Smooth muscle cell (in vitro differentiated cells): Measurements from ENCODE around the gene TYRP1. TPM values are rescaled to one million over a fixed set of nuclear protein-coding genes. Genes with fewer than 3 reads are reported as not detected.
"Not testable (repeated sequence)": the region's sequence is repeated elsewhere in the genome, so short reads cannot be mapped to it uniquely, and the experiment has no call there.

Source experiments
- DNase-seq: peaks from one replicate; lab custom pipeline; 2025; ENCODE audit not compliant: unreplicated experiment; lab: John Stamatoyannopoulos, UW
- H2AFZ ChIP-seq: fragments of 200-600 bp; sonication (generic); 2 replicates; pipeline ENCODE4 v1.6.0; 2016; ENCODE audit warnings: antibody characterized with exemption, low read depth, mild to moderate bottlenecking
- H3F3A ChIP-seq: fragments of 200-600 bp; sonication (generic); 2 replicates; pipeline ENCODE4 v1.6.0; 2017; ENCODE audit warnings: antibody characterized with exemption, low read depth
- H3K27ac ChIP-seq: fragments of 200-600 bp; sonication (generic); 2 replicates; pipeline ENCODE4 v1.5.1; 2016; ENCODE audit warnings: low read depth, mild to moderate bottlenecking
- H3K27me3 ChIP-seq: fragments of 200-600 bp; sonication (generic); 2 replicates; pipeline ENCODE4 v1.6.1; 2016; ENCODE audit warnings: low read depth, mild to moderate bottlenecking
- H3K36me3 ChIP-seq: fragments of 200-600 bp; sonication (generic); 2 replicates; pipeline ENCODE4 v1.5.1; 2016; ENCODE audit warnings: low read depth
- H3K4me1 ChIP-seq: fragments of 200-600 bp; sonication (generic); 2 replicates; pipeline ENCODE4 v1.5.1; 2016; ENCODE audit warnings: low read depth
- H3K4me2 ChIP-seq: fragments of 200-600 bp; sonication (generic); 2 replicates; pipeline ENCODE4 v1.6.0; 2016; ENCODE audit warnings: mild to moderate bottlenecking
- H3K4me3 ChIP-seq: fragments of 200-600 bp; sonication (generic); 2 replicates; pipeline ENCODE4 v1.5.1; 2016; ENCODE audit warnings: mild to moderate bottlenecking
- H3K79me2 ChIP-seq: fragments of 200-600 bp; sonication (generic); 2 replicates; pipeline ENCODE4 v1.6.0; 2016; ENCODE audit warnings: low read depth, mild to moderate bottlenecking
- H3K9ac ChIP-seq: fragments of 200-600 bp; sonication (generic); 2 replicates; pipeline ENCODE4 v1.6.0; 2016; ENCODE audit warnings: low read depth
- H3K9me3 ChIP-seq: fragments of 200-600 bp; sonication (generic); replicated peaks from 2 replicates; pipeline ENCODE4 v1.5.1; 2016; ENCODE audit warnings: low read depth
- H4K20me1 ChIP-seq: fragments of 200-600 bp; sonication (generic); 2 replicates; pipeline ENCODE4 v1.6.0; 2016; ENCODE audit warnings: low read depth
- whole genome bisulfite sequencing: methylation state at CpG from one replicate; pipeline ENCODE4 v1.1.7; 2016; ENCODE audit warnings: low lambda C conversion rate; 5-methylcytosine and 5-hydroxymethylcytosine counted together
- polyA plus RNA-seq: library from polyadenylated mRNA; unstranded; fragments of >200 nt; fragmentation: Nextera tagmentation; extraction: Ambion mirVana; gene quantifications from 2 replicates; pipeline ENCODE4 v1.2.1, GENCODE V29; 2016
- total RNA-seq: library from RNA; depleted of rRNA; stranded (reverse); fragments of >200 nt; gene quantifications from 2 replicates; pipeline ENCODE4 v1.2.3, GENCODE V29; 2014
- TF ChIP-seq, protein P1 (sequence below): fragments of 200-600 bp; sonication (generic); IDR thresholded peaks from 2 replicates; pipeline ENCODE4 v1.5.1; 2017; ENCODE audit warnings: borderline replicate concordance, mild to moderate bottlenecking, antibody characterized with exemption; ENCODE audit not compliant: insufficient read depth, poor library complexity, severe bottlenecking

The TYRP1 gene
- total and polyA plus RNA-seq, 2 experiments from 2014 or later: 0.41 to 0.76 TPM

DNA sequence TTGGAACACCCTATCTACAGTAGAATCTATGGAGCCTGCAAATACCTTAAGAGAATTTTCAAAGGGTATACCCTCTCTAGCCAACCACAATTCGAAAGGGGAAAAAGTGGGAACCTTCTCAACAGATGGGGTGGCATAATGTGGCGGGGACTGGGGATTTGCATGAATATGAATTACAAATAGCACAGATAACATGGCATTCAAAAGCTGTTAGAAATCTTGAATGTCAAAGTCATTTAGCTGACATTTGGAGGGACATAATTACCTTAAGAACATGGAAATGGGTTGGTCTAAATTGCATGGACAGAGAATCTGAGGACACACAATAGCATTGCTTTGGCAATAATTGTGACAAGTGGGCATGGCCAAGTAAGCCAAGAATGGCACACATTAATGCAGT lies 23.2 kb upstream of the TYRP1 start:
- Histone ChIP-seq H4K20me1 (no peaks in the 10 kb centered on the region), H3K9me3 (no peaks in the 10 kb centered on the region), H3K27ac (no peak overlapping the region), H3K9ac (no peak overlapping the region), H3K4me1 (no peaks in the 10 kb centered on the region), H3K4me3 (no peak overlapping the region), H3K4me2 (no peak overlapping the region), H3F3A (no peaks in the 10 kb centered on the region), H3K36me3 (no peaks in the 10 kb centered on the region), H3K27me3 (no peaks in the 10 kb centered on the region), H3K79me2 (no peaks in the 10 kb centered on the region), H2AFZ (no peak overlapping the region)
- WGBS: 90% methylated on average over 2 of the region's 2 CpGs
- DNase-seq: no peak
- TF ChIP-seq, protein P1, sequence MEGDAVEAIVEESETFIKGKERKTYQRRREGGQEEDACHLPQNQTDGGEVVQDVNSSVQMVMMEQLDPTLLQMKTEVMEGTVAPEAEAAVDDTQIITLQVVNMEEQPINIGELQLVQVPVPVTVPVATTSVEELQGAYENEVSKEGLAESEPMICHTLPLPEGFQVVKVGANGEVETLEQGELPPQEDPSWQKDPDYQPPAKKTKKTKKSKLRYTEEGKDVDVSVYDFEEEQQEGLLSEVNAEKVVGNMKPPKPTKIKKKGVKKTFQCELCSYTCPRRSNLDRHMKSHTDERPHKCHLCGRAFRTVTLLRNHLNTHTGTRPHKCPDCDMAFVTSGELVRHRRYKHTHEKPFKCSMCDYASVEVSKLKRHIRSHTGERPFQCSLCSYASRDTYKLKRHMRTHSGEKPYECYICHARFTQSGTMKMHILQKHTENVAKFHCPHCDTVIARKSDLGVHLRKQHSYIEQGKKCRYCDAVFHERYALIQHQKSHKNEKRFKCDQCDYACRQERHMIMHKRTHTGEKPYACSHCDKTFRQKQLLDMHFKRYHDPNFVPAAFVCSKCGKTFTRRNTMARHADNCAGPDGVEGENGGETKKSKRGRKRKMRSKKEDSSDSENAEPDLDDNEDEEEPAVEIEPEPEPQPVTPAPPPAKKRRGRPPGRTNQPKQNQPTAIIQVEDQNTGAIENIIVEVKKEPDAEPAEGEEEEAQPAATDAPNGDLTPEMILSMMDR: no peak

DNA sequence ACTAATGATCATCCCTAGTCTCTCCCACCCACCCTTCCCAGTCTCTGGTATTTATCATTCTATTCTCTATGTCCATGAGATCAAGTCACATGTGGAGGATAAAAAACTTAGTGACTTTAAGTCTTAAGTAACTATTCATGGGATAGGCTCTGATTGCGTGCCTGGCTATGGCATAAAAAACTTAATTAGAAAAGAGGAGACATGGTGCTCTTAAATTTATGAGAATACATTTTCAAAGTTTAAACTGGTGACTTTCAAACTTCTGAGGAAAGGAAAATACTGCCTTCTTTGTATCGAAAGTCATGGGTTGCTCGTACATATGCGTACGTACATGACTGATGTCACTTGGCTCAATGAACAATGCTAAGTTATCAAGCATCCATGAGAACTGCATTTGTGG lies 18.2 kb upstream of the TYRP1 start:
- Histone ChIP-seq H3K27ac (no peak overlapping the region), H3K79me2 (no peaks in the 10 kb centered on the region), H2AFZ (no peak overlapping the region), H3K9ac (no peak overlapping the region), H3K4me3 (no peak overlapping the region), H4K20me1 (no peaks in the 10 kb centered on the region), H3K27me3 (no peaks in the 10 kb centered on the region), H3K9me3 (no peaks in the 10 kb centered on the region), H3F3A (no peaks in the 10 kb centered on the region), H3K4me2 (no peak overlapping the region), H3K4me1 (no peaks in the 10 kb centered on the region), H3K36me3 (no peaks in the 10 kb centered on the region)
- DNase-seq: no peak
- TF ChIP-seq, protein P1: no peak
- WGBS: 85% methylated on average over 5 of the region's 5 CpGs

DNA sequence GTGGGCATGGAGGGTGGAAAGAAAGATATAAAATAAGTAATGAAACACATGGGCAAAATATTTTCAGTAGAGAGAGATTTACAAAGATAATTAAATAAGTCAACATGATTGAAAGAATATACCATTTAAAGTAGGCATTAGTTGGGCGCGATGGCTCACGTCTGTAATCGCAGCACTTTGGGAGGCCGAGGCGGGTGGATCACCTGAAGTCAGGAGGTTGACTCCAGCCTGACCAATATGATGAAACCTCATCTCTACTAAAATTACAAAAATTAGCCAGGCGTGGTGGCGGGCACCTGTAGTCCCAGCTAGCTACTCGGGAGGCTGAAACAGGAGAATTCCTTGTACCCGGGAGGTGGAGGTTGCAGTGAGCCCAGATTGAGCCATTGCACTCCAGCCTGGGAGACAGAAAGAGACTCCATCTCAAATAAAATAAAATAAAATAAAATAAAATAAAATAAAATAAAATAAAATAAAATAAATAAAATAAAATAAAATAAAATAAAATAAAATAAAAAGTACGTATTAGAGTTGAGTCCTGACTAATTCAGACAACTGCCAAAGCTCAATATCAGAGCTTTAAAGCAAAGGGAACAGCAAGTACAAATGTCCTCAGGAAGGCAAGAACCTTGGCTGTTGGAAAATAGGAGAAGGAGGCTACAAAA lies 15.6 kb upstream of the TYRP1 start:
- not testable (repeated sequence) for H3K4me1 ChIP-seq, H3K4me3 ChIP-seq, H3K4me2 ChIP-seq, H3K36me3 ChIP-seq, H3F3A ChIP-seq, H3K27ac ChIP-seq, H2AFZ ChIP-seq, H3K27me3 ChIP-seq, DNase-seq, H4K20me1 ChIP-seq, H3K79me2 ChIP-seq, H3K9me3 ChIP-seq, H3K9ac ChIP-seq
- WGBS: 95% methylated on average over 11 of the region's 11 CpGs

DNA sequence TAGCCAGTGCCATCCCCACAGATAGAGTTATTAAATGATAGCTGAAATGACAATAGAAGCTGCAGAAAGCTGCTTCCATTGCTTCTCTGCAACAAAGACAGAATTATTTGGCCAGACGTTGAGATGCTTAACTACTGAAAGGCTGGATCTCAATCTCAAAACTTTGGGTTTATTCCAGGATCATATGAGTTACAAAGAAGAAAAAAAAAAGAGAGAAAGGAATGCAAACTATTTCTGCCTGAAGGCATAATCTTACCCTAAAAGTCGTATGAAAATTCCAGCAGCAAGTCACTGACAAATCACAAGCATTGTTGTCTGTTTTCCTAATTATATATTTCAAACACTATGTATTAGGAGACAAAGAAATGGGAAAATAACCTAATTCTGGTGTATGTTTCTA lies 12.8 kb upstream of the TYRP1 start:
- WGBS: 5% methylated on average over 2 of the region's 2 CpGs
- no peak for DNase-seq
- no peak overlapping the region for H3K4me3 ChIP-seq

More for the DNA sequence above, 12.8 kb upstream of the TYRP1 start:
- Histone ChIP-seq H3K27ac (no peak overlapping the region), H3K27me3 (no peaks in the 10 kb centered on the region), H3K9me3 (no peaks in the 10 kb centered on the region), H3K4me2 (peak overlapping the region; percentile 27), H3K36me3 (no peaks in the 10 kb centered on the region), H2AFZ (no peak overlapping the region), H3K79me2 (no peaks in the 10 kb centered on the region), H4K20me1 (no peaks in the 10 kb centered on the region), H3K4me1 (no peaks in the 10 kb centered on the region), H3K9ac (no peak overlapping the region), H3F3A (no peaks in the 10 kb centered on the region)
- TF ChIP-seq, protein P1: no peak
